CD8-positive, alpha-beta memory T cell (primary cell): ENCODE measurements around the gene EIF3L. TPM values are rescaled to one million over a fixed set of nuclear protein-coding genes. Genes with fewer than 3 reads are reported as not detected.

Experiments used
- CTCF ChIA-PET: fragments of 350-600 bp; sonication (Branson Sonifier 250); formaldehyde crosslinking; loops from one replicate; lab custom pipeline; 2021; ENCODE audit warnings: antibody characterized with exemption; lab: Charles Lee
- POLR2A ChIA-PET: fragments of 350-600 bp; sonication (Branson Sonifier 250); formaldehyde crosslinking; loops from one replicate; lab custom pipeline; 2021; ENCODE audit warnings: antibody characterized with exemption; lab: Charles Lee
- DNase-seq, 5 donors: peaks; one replicate each; pipeline versions ENCODE4 v3.0.0 to v3.0.0-alpha.2; 2020 to 2022; ENCODE audit warnings: mixed read lengths in 1 of 5
- H3K27ac ChIP-seq: one replicate; pipeline ENCODE4 v1.7.0; 2013; ENCODE audit warnings: low read depth, mild to moderate bottlenecking, low read length, moderate library complexity
- H3K27me3 ChIP-seq: 2 replicates; pipeline ENCODE4 v1.7.0; 2013; ENCODE audit warnings: low read length, mild to moderate bottlenecking; ENCODE audit not compliant: insufficient read depth, poor library complexity, severe bottlenecking
- H3K36me3 ChIP-seq: 2 replicates; pipeline ENCODE4 v1.7.0; 2013; ENCODE audit warnings: mild to moderate bottlenecking, low read length, moderate library complexity; ENCODE audit not compliant: insufficient read depth
- H3K4me1 ChIP-seq: 2 replicates; pipeline ENCODE4 v1.7.0; 2013; ENCODE audit warnings: mild to moderate bottlenecking, low read length, moderate library complexity; ENCODE audit not compliant: insufficient read depth
- H3K4me3 ChIP-seq: 2 replicates; pipeline ENCODE4 v1.7.0; 2013; ENCODE audit warnings: mild to moderate bottlenecking, low read length
- H3K9me3 ChIP-seq: 2 replicates; pipeline ENCODE4 v1.7.0; 2013; ENCODE audit warnings: mild to moderate bottlenecking, low read length
- H3K27ac Mint-ChIP-seq, 8 donors: one replicate each; pipeline ENCODE4 v1.8.0; 2020 to 2021; ENCODE audit warnings: mixed read lengths in 8 of 8, mild to moderate bottlenecking in 6 of 8, inconsistent platforms in 3 of 8, moderate library complexity in 3 of 8
- H3K27me3 Mint-ChIP-seq, 2 donors: one replicate each; pipeline ENCODE4 v1.8.0; 2020 to 2021; ENCODE audit warnings: mixed read lengths in 2 of 2, mild to moderate bottlenecking in 1 of 2, moderate library complexity in 1 of 2
- H3K36me3 Mint-ChIP-seq, 3 donors: one replicate each; pipeline ENCODE4 v1.8.0; 2020 to 2021; ENCODE audit warnings: mixed read lengths in 3 of 3, inconsistent platforms in 1 of 3, mild to moderate bottlenecking in 1 of 3
- H3K4me1 Mint-ChIP-seq, 3 donors: one replicate each; pipeline ENCODE4 v1.8.0; 2020 to 2021; ENCODE audit warnings: mixed read lengths in 3 of 3, inconsistent platforms in 1 of 3, mild to moderate bottlenecking in 1 of 3
- H3K4me3 Mint-ChIP-seq, 7 donors: one replicate each; pipeline ENCODE4 v1.8.0; 2020 to 2021; ENCODE audit warnings: mixed read lengths in 7 of 7, mild to moderate bottlenecking in 6 of 7, moderate library complexity in 4 of 7, inconsistent platforms in 2 of 7
- H3K9me3 Mint-ChIP-seq, 5 donors: one replicate each; pipeline ENCODE4 v1.8.0; 2020 to 2022; ENCODE audit warnings: mixed read lengths in 5 of 5, mild to moderate bottlenecking in 3 of 5, moderate library complexity in 2 of 5, inconsistent platforms in 1 of 5
- polyA plus RNA-seq: library from polyadenylated mRNA; unstranded; fragments of 300-500 nt; fragmentation: Illumina TruSeq; gene quantifications from one replicate; pipeline ENCODE4 v1.2.3, GENCODE V29; 2021
- total RNA-seq, 2 experiments: library from RNA; stranded (reverse); gene quantifications; one replicate each; pipeline ENCODE4 v1.2.3, GENCODE V29; 2021

Gene EIF3L
- total and polyA plus RNA-seq, 3 experiments from 2014 or later = 266 to 556 (median 549) TPM

DNA sequence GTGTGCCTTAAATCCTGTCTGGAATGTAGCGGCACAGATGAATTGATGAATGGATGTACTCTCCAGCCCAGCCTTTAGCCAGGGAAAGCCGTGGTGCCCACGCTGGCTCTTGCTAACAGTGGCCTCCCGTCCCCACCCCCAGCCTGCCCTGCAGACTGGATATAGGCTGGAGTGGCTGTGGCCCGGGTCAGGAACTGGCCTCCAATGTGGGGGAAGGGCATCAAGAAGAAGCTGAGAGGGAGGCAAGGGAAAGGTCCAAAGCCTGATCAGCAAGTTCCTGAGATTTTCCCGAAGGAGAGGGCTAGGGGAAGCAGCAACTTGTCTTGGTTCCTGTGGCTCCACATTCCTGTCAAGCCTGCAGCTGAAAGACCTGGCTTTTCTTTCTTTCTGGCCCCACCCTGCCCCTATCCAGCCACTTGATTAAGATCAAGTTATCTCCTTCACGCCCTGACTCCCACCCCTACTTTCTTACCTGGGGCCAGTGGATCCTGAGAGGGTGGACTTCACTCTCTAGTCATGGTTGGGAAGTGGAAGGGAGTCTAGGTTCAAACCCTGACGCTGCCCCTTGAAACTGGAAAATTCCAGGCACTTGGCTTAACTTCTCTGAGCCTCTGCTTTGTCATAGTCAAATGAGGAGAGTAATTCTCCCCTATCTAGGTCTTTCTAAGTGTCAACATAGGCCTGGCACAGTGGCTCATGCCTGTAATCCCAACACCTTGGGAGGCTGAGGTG lies 45.9 kb downstream of the EIF3L start:
- no peaks in the 10 kb centered on the region for H3K27me3 Mint-ChIP-seq
- H3K27ac ChIP-seq = no peak overlapping the region

GRCh38 chr22:37896181-37896592 lies 47.0 kb downstream of the EIF3L start:
- peak overlapping the region; percentile 44 to 85 (median 68) for H3K4me3 Mint-ChIP-seq
- H3K27ac Mint-ChIP-seq = peak overlapping the region; percentile 93 to 96 (median 94)
- H3K27me3 Mint-ChIP-seq = no peaks in the 10 kb centered on the region
- peaks cover 23% of the 10 kb centered on the region for H3K4me1 ChIP-seq
- CTCF ChIA-PET = interaction anchor here (0.7 to 2.1 kb wide), 9 partner anchors 9 to 156 kb away, joined by 3 to 15 read pairs (median 4); partner anchors contain the start of gene MICALL1
- peak; percentile 24 to 67 (median 52) for DNase-seq
- no peaks in the 10 kb centered on the region for H3K27me3 ChIP-seq
- no peaks in the 10 kb centered on the region for H3K36me3 ChIP-seq
- H3K4me3 ChIP-seq = peak overlapping the region; percentile 4
- peaks cover 0 to 9% (median 4%) of the 10 kb centered on the region in 3 donors for H3K36me3 Mint-ChIP-seq
- H3K4me1 Mint-ChIP-seq = peaks cover 20 to 30% (median 23%) of the 10 kb centered on the region in 3 donors
- H3K9me3 Mint-ChIP-seq = no peaks in the 10 kb centered on the region
- H3K27ac ChIP-seq = peak overlapping the region; percentile 40
- POLR2A ChIA-PET = interaction anchor here (0.6 to 2.1 kb wide), 5 partner anchors 10 to 288 kb away, joined by 3 to 20 read pairs (median 4); partner anchors contain the start of genes GGA1 and MICALL1
- H3K9me3 ChIP-seq = no peaks in the 10 kb centered on the region

More for the DNA sequence above, 45.9 kb downstream of the EIF3L start:
- Mint-ChIP-seq H3K27ac (peak overlapping the region; percentile 51 to 95 (median 82)), H3K36me3 (peaks cover 0 to 12% (median 4%) of the 10 kb centered on the region in 3 donors), H3K4me1 (peaks cover 20 to 30% (median 23%) of the 10 kb centered on the region in 3 donors), H3K9me3 (no peaks in the 10 kb centered on the region), H3K4me3 (no peak overlapping the region)
- Histone ChIP-seq H3K36me3 (no peaks in the 10 kb centered on the region), H3K27me3 (no peaks in the 10 kb centered on the region), H3K4me1 (peaks cover 23% of the 10 kb centered on the region), H3K4me3 (no peak overlapping the region), H3K9me3 (no peaks in the 10 kb centered on the region)
- peak in 1 of 5 donors; percentile 28 for DNase-seq
- ChIA-PET CTCF (interaction anchor here (0.7 to 1.5 kb wide), 2 partner anchors 32 to 76 kb away, joined by 3 to 5 read pairs; no protein-coding TSS in a partner anchor), POLR2A (no interaction called here)

DNA sequence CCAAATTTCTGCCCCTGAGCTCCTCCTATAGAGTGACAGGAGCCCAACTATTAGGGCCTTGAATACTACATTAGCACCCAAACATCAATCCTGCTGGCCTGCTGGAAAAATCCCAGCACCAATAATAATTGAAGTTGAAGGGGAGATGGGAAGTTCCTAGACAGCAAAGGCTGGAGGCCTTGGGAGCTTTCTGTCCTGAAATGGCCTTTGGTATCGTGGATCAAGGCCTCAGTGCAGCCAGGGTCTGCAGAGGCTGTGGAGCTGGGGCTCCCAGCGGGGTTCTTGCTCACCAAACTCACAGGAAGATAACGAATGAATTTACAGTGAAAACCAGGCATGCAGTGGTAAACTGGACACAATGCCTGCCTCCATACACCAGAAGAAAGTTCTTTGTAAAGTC lies 47.7 kb downstream of the EIF3L start:
- Histone ChIP-seq H3K9me3 (no peaks in the 10 kb centered on the region), H3K36me3 (no peaks in the 10 kb centered on the region), H3K4me1 (peaks cover 23% of the 10 kb centered on the region), H3K27me3 (no peaks in the 10 kb centered on the region), H3K4me3 (no peak overlapping the region), H3K27ac (peak overlapping the region; percentile 40)
- no peak for DNase-seq
- CTCF ChIA-PET = interaction anchor here (0.7 to 2.1 kb wide), 8 partner anchors 9 to 80 kb away, joined by 3 to 15 read pairs (median 4); partner anchors contain the start of gene MICALL1
- Mint-ChIP-seq H3K36me3 (peaks cover 0 to 2% (median under 1%) of the 10 kb centered on the region in 3 donors), H3K9me3 (no peaks in the 10 kb centered on the region), H3K4me3 (peak overlapping the region in 3 of 7 donors; percentile 57 to 73 (median 68)), H3K4me1 (peaks cover 18 to 30% (median 20%) of the 10 kb centered on the region in 3 donors), H3K27ac (peak overlapping the region; percentile 93 to 96 (median 94)), H3K27me3 (no peaks in the 10 kb centered on the region)
- POLR2A ChIA-PET = interaction anchor here (0.6 to 2.1 kb wide), 4 partner anchors 9 to 58 kb away, joined by 3 to 20 read pairs (median 4); partner anchors contain the start of gene MICALL1

- DNase-seq = no peak
- Histone ChIP-seq H3K9me3 (no peaks in the 10 kb centered on the region), H3K4me3 (no peak overlapping the region), H3K27me3 (no peaks in the 10 kb centered on the region), H3K36me3 (no peaks in the 10 kb centered on the region), H3K27ac (no peak overlapping the region), H3K4me1 (peaks cover 23% of the 10 kb centered on the region)
- H3K36me3 Mint-ChIP-seq = no peaks in the 10 kb centered on the region
- no peaks in the 10 kb centered on the region for H3K9me3 Mint-ChIP-seq
- H3K27me3 Mint-ChIP-seq = no peaks in the 10 kb centered on the region
- ChIA-PET CTCF (interaction anchor here (1.1 to 2.1 kb wide), 4 partner anchors 8 to 80 kb away, joined by 3 to 15 read pairs (median 4); partner anchors contain the start of gene MICALL1), POLR2A (interaction anchor here (0.6 to 2.1 kb wide), 5 partner anchors 8 to 295 kb away, joined by 3 to 20 read pairs (median 5); partner anchors contain the start of gene MICALL1)
- peak overlapping the region; percentile 25 to 95 (median 83) for H3K27ac Mint-ChIP-seq
- peaks cover 18 to 30% (median 20%) of the 10 kb centered on the region in 3 donors for H3K4me1 Mint-ChIP-seq
- no peak overlapping the region for H3K4me3 Mint-ChIP-seq
Measured at GRCh38 chr22:37897807-37898206, 48.6 kb downstream of the EIF3L start.

- CTCF ChIA-PET = interaction anchor here (0.6 to 1.1 kb wide), 2 partner anchors 35 to 407 kb away, joined by 3 to 4 read pairs; no protein-coding TSS in a partner anchor
- POLR2A ChIA-PET = no interaction called here
- Histone ChIP-seq H3K27me3 (no peaks in the 10 kb centered on the region), H3K27ac (no peak overlapping the region), H3K36me3 (no peaks in the 10 kb centered on the region), H3K4me1 (peaks cover 23% of the 10 kb centered on the region), H3K9me3 (no peaks in the 10 kb centered on the region), H3K4me3 (no peak overlapping the region)
- no peak for DNase-seq
- Mint-ChIP-seq H3K4me3 (no peak overlapping the region), H3K9me3 (no peaks in the 10 kb centered on the region), H3K4me1 (peaks cover 18 to 29% (median 20%) of the 10 kb centered on the region in 3 donors), H3K36me3 (no peaks in the 10 kb centered on the region), H3K27ac (peak overlapping the region in 6 of 8 donors; percentile 63 to 95 (median 77)), H3K27me3 (no peaks in the 10 kb centered on the region)
Measured at GRCh38 chr22:37898441-37899181, 49.4 kb downstream of the EIF3L start.

GRCh38 chr22:37904572-37905533 lies 55.6 kb downstream of the EIF3L start:
- H3K36me3 Mint-ChIP-seq = peaks cover 0 to 1% (median 0%) of the 10 kb centered on the region in 3 donors
- ChIA-PET CTCF (interaction anchor here (1.7 to 2.3 kb wide), 2 partner anchors 8 to 88 kb away, joined by 4 to 15 read pairs; no protein-coding TSS in a partner anchor), POLR2A (interaction anchor here (0.9 to 2.5 kb wide), 4 partner anchors 8 to 57 kb away, joined by 4 to 20 read pairs (median 5); partner anchors contain the start of genes C22orf23 and POLR2F)
- peak overlapping the region; percentile 73 to 91 (median 82) for H3K4me3 Mint-ChIP-seq
- H3K4me1 Mint-ChIP-seq = peaks cover 19 to 35% (median 29%) of the 10 kb centered on the region in 3 donors
- Histone ChIP-seq H3K4me1 (peaks cover 12% of the 10 kb centered on the region), H3K36me3 (no peaks in the 10 kb centered on the region), H3K27ac (peak overlapping the region; percentile 54), H3K9me3 (no peaks in the 10 kb centered on the region), H3K4me3 (no peak overlapping the region), H3K27me3 (no peaks in the 10 kb centered on the region)
- H3K27me3 Mint-ChIP-seq = no peaks in the 10 kb centered on the region
- peak overlapping the region; percentile 64 to 94 (median 84) for H3K27ac Mint-ChIP-seq
- no peaks in the 10 kb centered on the region for H3K9me3 Mint-ChIP-seq
- no peak for DNase-seq
